Trophoblast cell (in vitro differentiated cells and primary cell): ENCODE measurements around the gene HIPK2.

Source experiments
- DNase-seq, 2 donors: peaks; one replicate each; pipeline ENCODE4 v3.0.0-alpha.2; 2016
- H2AFZ ChIP-seq: 2 replicates; pipeline ENCODE4 v1.6.1; 2013; ENCODE audit warnings: low read length, moderate library complexity, mild to moderate bottlenecking; ENCODE audit not compliant: insufficient read depth, poor library complexity
- H2AK5ac ChIP-seq: 2 replicates; pipeline ENCODE4 v1.6.1; 2013; ENCODE audit warnings: mild to moderate bottlenecking, low read length
- H2BK120ac ChIP-seq: 2 replicates; pipeline ENCODE4 v1.6.1; 2013; ENCODE audit warnings: low read length, mild to moderate bottlenecking, moderate library complexity; ENCODE audit not compliant: insufficient read depth, poor library complexity
- H2BK12ac ChIP-seq: 2 replicates; pipeline ENCODE4 v1.6.1; 2013; ENCODE audit warnings: mild to moderate bottlenecking, low read length, moderate library complexity
- H2BK5ac ChIP-seq: 2 replicates; pipeline ENCODE4 v1.6.1; 2013; ENCODE audit warnings: low read length, low read depth, moderate library complexity, mild to moderate bottlenecking; ENCODE audit not compliant: poor library complexity
- H3K14ac ChIP-seq: 2 replicates; pipeline ENCODE4 v1.6.1; 2013; ENCODE audit warnings: mild to moderate bottlenecking, low read length
- H3K18ac ChIP-seq: 2 replicates; pipeline ENCODE4 v1.6.1; 2013; ENCODE audit warnings: mild to moderate bottlenecking, low read length
- H3K23ac ChIP-seq: 2 replicates; pipeline ENCODE4 v1.6.1; 2013; ENCODE audit warnings: low read length
- H3K27ac ChIP-seq: 2 replicates; pipeline ENCODE4 v1.5.1; 2013; ENCODE audit warnings: low read depth, mild to moderate bottlenecking, inconsistent platforms, low read length, moderate library complexity
- H3K27me3 ChIP-seq: 2 replicates; pipeline ENCODE4 v1.6.1; 2013; ENCODE audit warnings: inconsistent platforms, mild to moderate bottlenecking, low read length, moderate library complexity; ENCODE audit not compliant: insufficient read depth
- H3K36me3 ChIP-seq, 2 experiments: 1 replicate in 1 of 2; 2 replicates in 1 of 2; pipeline ENCODE4 v1.6.1; 2013; ENCODE audit warnings: low read length in 2 of 2, mild to moderate bottlenecking in 2 of 2, moderate library complexity in 1 of 2; ENCODE audit not compliant: insufficient read depth in 2 of 2, control insufficient read depth in 1 of 2
- H3K4ac ChIP-seq: 2 replicates; pipeline ENCODE4 v1.6.1; 2013; ENCODE audit warnings: low read depth, mild to moderate bottlenecking, low read length, moderate library complexity
- H3K4me1 ChIP-seq, 2 experiments: 1 replicate in 1 of 2; 2 replicates in 1 of 2; pipeline ENCODE4 v1.6.1; 2013; ENCODE audit warnings: low read length in 2 of 2, mild to moderate bottlenecking in 2 of 2, moderate library complexity in 1 of 2; ENCODE audit not compliant: insufficient read depth in 2 of 2, control insufficient read depth in 1 of 2
- H3K4me2 ChIP-seq: 2 replicates; pipeline ENCODE4 v1.6.1; 2013; ENCODE audit warnings: inconsistent platforms, mild to moderate bottlenecking, low read length, moderate library complexity
- H3K4me3 ChIP-seq: 2 replicates; pipeline ENCODE4 v1.5.1; 2013; ENCODE audit warnings: mild to moderate bottlenecking, low read depth, low read length, inconsistent platforms
- H3K79me1 ChIP-seq: one replicate; pipeline ENCODE4 v1.6.1; 2013; ENCODE audit warnings: low read length
- H3K79me2 ChIP-seq: 2 replicates; pipeline ENCODE4 v1.6.1; 2013; ENCODE audit warnings: low read length, mild to moderate bottlenecking; ENCODE audit not compliant: control insufficient read depth, insufficient read depth, poor library complexity
- H3K9ac ChIP-seq: 2 replicates; pipeline ENCODE4 v1.6.1; 2013; ENCODE audit warnings: mild to moderate bottlenecking, low read length
- H3K9me3 ChIP-seq: 2 replicates; pipeline ENCODE4 v1.6.1; 2013; ENCODE audit warnings: low read depth, mild to moderate bottlenecking, control low read depth, inconsistent platforms, low read length; ENCODE audit not compliant: insufficient read depth
- H4K12ac ChIP-seq: 2 replicates; pipeline ENCODE4 v1.6.1; 2013; ENCODE audit warnings: low read depth, mild to moderate bottlenecking, low read length, moderate library complexity
- H4K8ac ChIP-seq: 2 replicates; pipeline ENCODE4 v1.6.1; 2013; ENCODE audit warnings: low read depth, mild to moderate bottlenecking, low read length, moderate library complexity
- H4K91ac ChIP-seq: one replicate; pipeline ENCODE4 v1.6.1; 2013; ENCODE audit warnings: low read depth, mild to moderate bottlenecking, low read length, moderate library complexity
- WGBS: extraction: QIAGEN DNeasy Blood & Tissue Kit; methylation state at CpG from one replicate; pipeline ENCODE4 v1.1.7; 2013; ENCODE audit warnings: missing lambda C conversion rate; ENCODE audit not compliant: insufficient read length, insufficient coverage; ENCODE audit errors: extremely low coverage; 5-methylcytosine and 5-hydroxymethylcytosine counted together

The HIPK2 gene

DNA sequence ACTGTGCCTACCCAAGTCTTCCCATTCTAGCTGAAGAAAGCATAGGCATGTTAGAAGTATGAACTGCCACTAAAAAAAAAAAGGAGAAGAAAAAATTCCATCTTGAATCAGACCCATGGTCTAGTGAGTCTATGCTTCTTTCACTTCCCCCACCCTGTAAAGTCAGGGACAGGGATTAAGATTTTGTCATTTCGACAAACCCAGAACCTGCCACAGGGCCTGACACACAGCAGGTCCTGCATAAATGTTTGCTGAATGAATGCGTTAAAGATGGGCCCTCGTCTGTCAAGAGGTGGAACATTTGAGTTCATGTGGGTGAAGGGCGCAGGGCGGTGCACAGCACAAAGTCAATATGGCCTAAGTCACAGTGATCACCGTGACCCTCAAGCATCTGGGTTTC is 4.9 kb downstream of the HIPK2 start:
- WGBS = no CpG with 5 or more reads among the region's 6 CpGs
- H3K36me3 ChIP-seq = no peaks in the 10 kb centered on the region
- H2BK12ac ChIP-seq = no peak overlapping the region
- no peak overlapping the region for H4K91ac ChIP-seq
- H3K23ac ChIP-seq = no peak overlapping the region
- H2BK120ac ChIP-seq = no peak overlapping the region
- no peak overlapping the region for H3K9ac ChIP-seq
- H3K4me3 ChIP-seq = no peak overlapping the region
- H4K8ac ChIP-seq = no peak overlapping the region
- no peak overlapping the region for H3K27ac ChIP-seq
- no peaks in the 10 kb centered on the region for H3K79me1 ChIP-seq
- no peaks in the 10 kb centered on the region for H3K9me3 ChIP-seq
- no peak for DNase-seq
- no peak overlapping the region for H4K12ac ChIP-seq
- H3K27me3 ChIP-seq = no peaks in the 10 kb centered on the region
- no peaks in the 10 kb centered on the region for H3K79me2 ChIP-seq
- no peak overlapping the region for H2AFZ ChIP-seq
- no peak overlapping the region for H2AK5ac ChIP-seq
- no peak overlapping the region for H3K18ac ChIP-seq
- H2BK5ac ChIP-seq = no peak overlapping the region
- peaks cover 0 to 5% of the 10 kb centered on the region in 2 experiments for H3K4me1 ChIP-seq
- no peak overlapping the region for H3K14ac ChIP-seq
- H3K4me2 ChIP-seq = no peak overlapping the region
- H3K4ac ChIP-seq = no peak overlapping the region

DNA sequence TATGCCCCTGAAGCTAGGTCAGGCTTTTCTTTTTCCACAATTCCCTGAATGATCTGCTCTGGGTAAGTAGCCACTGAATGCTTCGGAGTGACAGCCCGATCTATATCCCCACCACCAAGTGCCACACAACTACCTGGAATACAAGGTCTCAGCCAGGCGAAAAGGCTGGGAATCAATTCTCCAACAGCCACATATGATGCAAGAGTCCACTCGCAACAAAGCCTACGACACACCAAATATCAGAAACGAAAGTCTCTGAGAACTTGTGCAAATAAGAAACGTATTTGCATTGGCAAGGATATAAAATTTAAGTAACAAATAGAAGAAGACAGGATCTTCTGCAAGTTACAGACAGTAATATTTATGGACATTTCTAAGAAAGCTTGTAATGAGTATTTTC is 5.7 kb downstream of the HIPK2 start:
- no CpG with 5 or more reads among the region's 7 CpGs for WGBS
- H3K18ac ChIP-seq = no peak overlapping the region

GRCh38 chr7:139771001-139771956 is 6.5 kb downstream of the HIPK2 start:
- Histone ChIP-seq H2BK12ac (no peak overlapping the region), H4K12ac (no peak overlapping the region), H3K4me3 (no peak overlapping the region), H3K4ac (no peak overlapping the region), H4K8ac (no peak overlapping the region), H3K23ac (no peak overlapping the region), H3K18ac (no peak overlapping the region), H3K9ac (no peak overlapping the region), H3K14ac (no peak overlapping the region), H2AFZ (no peak overlapping the region), H2AK5ac (no peak overlapping the region), H3K4me1 (peaks cover 0 to 5% of the 10 kb centered on the region in 2 experiments), H4K91ac (no peak overlapping the region), H2BK120ac (no peak overlapping the region), H3K79me1 (no peaks in the 10 kb centered on the region), H2BK5ac (no peak overlapping the region), H3K79me2 (no peaks in the 10 kb centered on the region), H3K9me3 (no peaks in the 10 kb centered on the region), H3K4me2 (no peak overlapping the region), H3K27ac (no peak overlapping the region), H3K36me3 (no peaks in the 10 kb centered on the region), H3K27me3 (no peaks in the 10 kb centered on the region)
- no CpG with 5 or more reads among the region's 15 CpGs for WGBS
- DNase-seq = peak; percentile 44 to 65

More for the DNA sequence above, 5.7 kb downstream of the HIPK2 start:
- Histone ChIP-seq H2BK120ac (no peak overlapping the region), H3K4me2 (no peak overlapping the region), H3K27me3 (no peaks in the 10 kb centered on the region), H3K4ac (no peak overlapping the region), H3K14ac (no peak overlapping the region), H3K9me3 (no peaks in the 10 kb centered on the region), H3K79me1 (no peaks in the 10 kb centered on the region), H4K12ac (no peak overlapping the region), H2AK5ac (no peak overlapping the region), H2BK12ac (no peak overlapping the region), H4K8ac (no peak overlapping the region), H3K4me1 (peaks cover 0 to 5% of the 10 kb centered on the region in 2 experiments), H3K4me3 (no peak overlapping the region), H2AFZ (no peak overlapping the region), H4K91ac (no peak overlapping the region), H3K79me2 (no peaks in the 10 kb centered on the region), H3K36me3 (no peaks in the 10 kb centered on the region), H2BK5ac (no peak overlapping the region), H3K23ac (no peak overlapping the region), H3K9ac (no peak overlapping the region), H3K27ac (no peak overlapping the region)
- no peak for DNase-seq

GRCh38 chr7:139769761-139770160 is 8.0 kb downstream of the HIPK2 start:
- Histone ChIP-seq H3K14ac (no peak overlapping the region), H4K8ac (no peak overlapping the region), H3K27ac (no peak overlapping the region), H3K23ac (no peak overlapping the region), H3K79me1 (no peaks in the 10 kb centered on the region), H4K91ac (no peak overlapping the region), H3K36me3 (no peaks in the 10 kb centered on the region), H3K27me3 (no peaks in the 10 kb centered on the region), H3K79me2 (no peaks in the 10 kb centered on the region), H3K4ac (no peak overlapping the region), H2BK5ac (no peak overlapping the region), H2AFZ (no peak overlapping the region), H2AK5ac (no peak overlapping the region), H3K9me3 (no peaks in the 10 kb centered on the region), H3K4me1 (peaks cover 0 to 5% of the 10 kb centered on the region in 2 experiments), H3K4me3 (no peak overlapping the region), H2BK12ac (no peak overlapping the region), H3K18ac (no peak overlapping the region), H3K4me2 (no peak overlapping the region), H4K12ac (no peak overlapping the region), H3K9ac (no peak overlapping the region), H2BK120ac (no peak overlapping the region)
- WGBS = no CpG with 5 or more reads among the region's 6 CpGs
- DNase-seq = no peak
